Measurements from ENCODE around the gene UGT1A1. TPM values are rescaled to one million over a fixed set of nuclear protein-coding genes. Genes with fewer than 3 reads are reported as not detected.

Gene UGT1A1
- total and polyA plus RNA-seq, 2 of the 13 experiments (the other 11 are each of a cell fraction or from before 2014, with no cell fraction given): 0.69 to 0.75 TPM

DNA sequence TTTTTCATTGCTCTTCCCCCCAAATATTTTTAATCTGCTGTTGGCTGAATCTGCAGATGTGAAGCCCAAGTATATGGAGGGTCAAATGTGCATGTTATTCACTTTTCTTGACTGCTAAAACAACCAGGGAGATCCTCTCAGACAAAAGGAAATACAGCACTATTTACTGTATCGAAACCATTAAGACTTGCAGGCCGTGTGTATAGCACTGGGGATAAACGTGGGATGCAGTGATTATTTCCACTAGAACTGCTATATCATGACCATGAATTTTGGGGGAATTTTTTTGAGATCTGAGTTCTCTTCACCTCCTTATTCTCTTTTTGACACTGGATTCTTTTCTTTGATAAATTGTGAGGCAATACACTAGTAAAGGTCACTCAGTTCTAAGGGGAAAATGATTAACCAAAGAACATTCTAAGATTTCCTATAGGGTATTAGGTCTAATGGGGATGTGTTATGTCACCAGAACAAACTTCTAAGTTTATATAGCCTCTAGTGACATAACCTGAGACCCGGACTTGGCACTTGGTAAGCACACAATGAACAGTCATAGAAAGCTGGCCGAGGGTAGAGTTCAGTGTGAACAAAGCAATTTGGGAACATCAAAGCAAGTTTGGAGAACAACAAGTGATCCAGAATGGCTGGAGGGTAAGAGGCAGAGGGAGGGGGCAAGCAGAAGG lies 14.9 kb upstream of the UGT1A1 start (continued):
- TF ChIP-seq IRX3 (CRISPR knock-in tag; IDR thresholded peaks at IDR 0.05; ENCODE audit: borderline replicate concordance, low read depth) (peak; percentile 75; the same call in 1 of the 2 replicates), SMC3 (IDR thresholded peaks at IDR 0.05; ENCODE audit: low read length) (peak; percentile 30), MLX (CRISPR knock-in tag; IDR thresholded peaks at IDR 0.05) (peak; percentile 84), SMARCE1 (IDR thresholded peaks at IDR 0.05; ENCODE audit: borderline replicate concordance) (no peak), ZNF318 (CRISPR knock-in tag; IDR thresholded peaks at IDR 0.05) (no peak), FOSL2 (CRISPR knock-in tag; IDR thresholded peaks at IDR 0.05) (peak; percentile 91)
